K562 (cell line): ENCODE data around the gene ARHGEF12. TPM values are rescaled to one million over a fixed set of nuclear protein-coding genes. Genes with fewer than 3 reads are reported as not detected.

Experiments
- ATAC-seq: fragments of 200-7000 bp; cut with Tn5 transposase; 3 replicates; pipeline ENCODE4 v1.9.1; 2020; ENCODE audit warnings: moderate library complexity
- BruUV-seq: library from RNA; stranded (reverse); fragments of 400-500 nt; replicated peaks from 2 replicates; lab custom pipeline; 2021; lab: Mats Ljungman, UMichigan
- CTCF ChIA-PET: fragments of 300-600 bp; formaldehyde crosslinking; extraction: SDS; loops from one replicate; lab custom pipeline; 2021; ENCODE audit warnings: low intra/inter-chr PET ratio; lab: Yijun Ruan, JAX
- POLR2A ChIA-PET: fragments of 300-600, 350-650 bp; sonication (Branson Sonifier 250); formaldehyde crosslinking; extraction: SDS; loops from one replicate; lab custom pipeline; 2021; ENCODE audit warnings: antibody characterized with exemption, inconsistent platforms; lab: Yijun Ruan, JAX
- DNase-seq, 4 experiments: peaks; one replicate each; pipeline versions ENCODE4 v3.0.0 to v3.0.0-alpha.2; 2011 to 2018; ENCODE audit warnings: low spot score in 3 of 4, mixed read lengths in 3 of 4; ENCODE audit errors: extremely low read depth in 1 of 4
- FAIRE-seq: peaks from 2 replicates; lab custom pipeline; 2011; peaks lifted over from hg19 to GRCh38; lab: Jason Lieb, UNC
- H2AFZ ChIP-seq: 2 replicates; pipeline ENCODE4 v1.6.0; 2011; ENCODE audit warnings: low read depth, low read length, control low read depth, inconsistent platforms
- H3K27ac ChIP-seq: fragments of 200-600 bp; 3 replicates; pipeline ENCODE4 v1.8.0; 2011; ENCODE audit warnings: low read depth, mild to moderate bottlenecking, control low read depth, inconsistent platforms, low read length, moderate library complexity, mixed read lengths; ENCODE audit errors: extremely low read depth
- H3K27me3 ChIP-seq, 2 experiments: fragments of 300-600 bp in 1 of 2; 2 replicates in 1 of 2; 3 replicates in 1 of 2; pipeline versions ENCODE4 v1.6.0 to v1.8.0; 2011; ENCODE audit warnings: inconsistent platforms in 2 of 2, low read length in 2 of 2, mild to moderate bottlenecking in 1 of 2, mixed read lengths in 1 of 2, moderate library complexity in 1 of 2; ENCODE audit not compliant: control insufficient read depth in 2 of 2, insufficient read depth in 2 of 2
- H3K36me3 ChIP-seq: fragments of 300-600 bp; 3 replicates; pipeline ENCODE4 v1.8.0; 2011; ENCODE audit warnings: mild to moderate bottlenecking, low read length, inconsistent platforms; ENCODE audit not compliant: control insufficient read depth, insufficient read depth
- H3K4me1 ChIP-seq, 2 experiments: fragments of 200-600 bp in 1 of 2; replicated peaks in 1 of 2; 2 replicates in 1 of 2; 3 replicates in 1 of 2; pipeline versions ENCODE4 v1.5.1 to v1.8.0; 2011; ENCODE audit warnings: inconsistent platforms in 2 of 2, low read length in 2 of 2, mild to moderate bottlenecking in 1 of 2, mixed read lengths in 1 of 2, moderate library complexity in 1 of 2; ENCODE audit not compliant: control insufficient read depth in 2 of 2, insufficient read depth in 2 of 2
- H3K4me2 ChIP-seq: 2 replicates; pipeline ENCODE4 v1.6.1; 2011; ENCODE audit warnings: low read length, control low read depth, inconsistent platforms, mixed read lengths; ENCODE audit not compliant: insufficient read depth
- H3K4me3 ChIP-seq: fragments of 200-600 bp; sonication (generic), shearing (Covaris generic); 2 replicates; pipeline ENCODE4 v1.5.1; 2016; ENCODE audit warnings: control low read depth, inconsistent platforms
- H3K79me2 ChIP-seq: fragments of 200-600 bp; 3 replicates; pipeline ENCODE4 v1.8.0; 2011; ENCODE audit warnings: low read length, inconsistent platforms; ENCODE audit not compliant: control insufficient read depth, insufficient read depth
- H3K9ac ChIP-seq, 2 experiments: 2 replicates each; pipeline versions ENCODE4 v1.6.0 to v1.6.1; 2011; ENCODE audit warnings: low read depth in 2 of 2, low read length in 2 of 2, control low read depth in 1 of 2, inconsistent platforms in 1 of 2, mild to moderate bottlenecking in 1 of 2, mixed read lengths in 1 of 2; ENCODE audit not compliant: insufficient read depth in 1 of 2
- H3K9me1 ChIP-seq: one replicate; pipeline ENCODE4 v1.6.0; 2011; ENCODE audit warnings: inconsistent platforms, mild to moderate bottlenecking, low read length, moderate library complexity; ENCODE audit not compliant: control insufficient read depth, insufficient read depth
- H3K9me3 ChIP-seq: replicated peaks from 2 replicates; pipeline ENCODE4 v1.5.1; 2011; ENCODE audit warnings: low read depth, low read length, inconsistent platforms; ENCODE audit not compliant: control insufficient read depth, insufficient read depth
- H4K20me1 ChIP-seq: replicated peaks from 2 replicates; pipeline ENCODE4 v1.6.1; 2011; ENCODE audit warnings: low read length, inconsistent platforms, mixed read lengths; ENCODE audit not compliant: control insufficient read depth, insufficient read depth
- ARID3A ChIP-seq: IDR thresholded peaks from 2 replicates; pipeline ENCODE4 v1.6.1; 2012; ENCODE audit warnings: low read depth, low read length, improper control_type of control experiment, borderline replicate concordance
- EGR1 ChIP-seq: fragments of 450-650 bp; conservative IDR thresholded peaks from 2 replicates; pipeline ENCODE4 v1.6.1; 2017; ENCODE audit warnings: mild to moderate bottlenecking
- ELF2 ChIP-seq: fragments of 250-450 bp; sonication (Bioruptor Pico); IDR thresholded peaks from 2 replicates; pipeline ENCODE4 v1.5.0; 2021; ENCODE audit warnings: mild to moderate bottlenecking
- FUS ChIP-seq: fragments of 200-400 bp; formaldehyde crosslinking; optimal IDR thresholded peaks from 2 replicates; pipeline ENCODE3; 2017; ENCODE audit warnings: low read depth, low read length
- MTA2 ChIP-seq: fragments of 450-650 bp; IDR thresholded peaks from 2 replicates; pipeline ENCODE4 v1.6.1; 2016; ENCODE audit warnings: low read depth
- NCOA2 ChIP-seq, 2 experiments: fragments of 450-650 bp; IDR thresholded peaks; 2 replicates each; pipeline ENCODE4 v1.6.1; 2018; ENCODE audit warnings: mild to moderate bottlenecking in 2 of 2, moderate library complexity in 1 of 2; ENCODE audit not compliant: partially characterized antibody in 2 of 2
- NFIC ChIP-seq: fragments of 450-650 bp; IDR thresholded peaks from 2 replicates; pipeline ENCODE4 v1.6.1; 2017; ENCODE audit warnings: mild to moderate bottlenecking, inconsistent platforms
- PCBP2 ChIP-seq: fragments of 200-400 bp; formaldehyde crosslinking; IDR thresholded peaks from 2 replicates; pipeline ENCODE4 v1.6.1; 2018; ENCODE audit warnings: low read length, low read depth, mild to moderate bottlenecking, moderate library complexity; ENCODE audit not compliant: poor library complexity, severe bottlenecking
- SMAD2 ChIP-seq: fragments of 150-350 bp; IDR thresholded peaks from 2 replicates; pipeline ENCODE4 v1.6.1; 2014; ENCODE audit warnings: low read depth, mild to moderate bottlenecking, low read length
- SRSF3 ChIP-seq: fragments of 200-400 bp; formaldehyde crosslinking; IDR thresholded peaks from 2 replicates; pipeline ENCODE4 v1.6.1; 2016; ENCODE audit warnings: mild to moderate bottlenecking, low read length, moderate library complexity; ENCODE audit not compliant: insufficient read depth
- STAG1 ChIP-seq: sonication (generic); formaldehyde crosslinking; IDR thresholded peaks from 2 replicates; pipeline ENCODE4 v1.5.0; 2020; ENCODE audit warnings: missing genetic modification reagents, borderline replicate concordance
- YBX1 ChIP-seq: fragments of 450-650 bp; IDR thresholded peaks from 2 replicates; pipeline ENCODE4 v1.7.1; 2016; ENCODE audit warnings: mild to moderate bottlenecking
- ZNF232 ChIP-seq: sonication (generic); formaldehyde crosslinking; IDR thresholded peaks from 2 replicates; pipeline ENCODE4 v1.8.0; 2022; ENCODE audit warnings: mild to moderate bottlenecking, missing genetic modification reagents
- ZNF586 ChIP-seq: fragments of 450-650 bp; formaldehyde crosslinking; conservative IDR thresholded peaks from 2 replicates; pipeline ENCODE4 v1.4.0; 2020; ENCODE audit warnings: mild to moderate bottlenecking, moderate library complexity
- ZNF785 ChIP-seq: fragments of 250-450 bp; sonication (Bioruptor Pico); IDR thresholded peaks from 2 replicates; pipeline ENCODE4 v1.4.0; 2020; ENCODE audit warnings: mild to moderate bottlenecking
- WGBS: fragments of 100-300 bp; shearing (Covaris generic); methylation state at CpG from one replicate; pipeline ENCODE4 v1.1.6; 2016; ENCODE audit warnings: low coverage, mixed read lengths; ENCODE audit not compliant: insufficient coverage; ENCODE audit errors: missing lambda C conversion rate; 5-methylcytosine and 5-hydroxymethylcytosine counted together
- in situ Hi-C: fragments of 300-500 bp; cut with MboI; formaldehyde crosslinking; loops from 4 replicates; pipeline ENCODE4 v1.15.0; 2018; ENCODE audit warnings: inconsistent platforms, mixed read lengths
- intact Hi-C: fragments of 100-400 bp; cut with micrococcal nuclease; formaldehyde crosslinking; loops from 2 replicates; pipeline ENCODE4 v1.14.2; 2022
- polyA plus RNA-seq, 8 experiments: library from polyadenylated mRNA; depleted of rRNA in 4 of 8; stranded (reverse) in 5 of 8; unstranded in 3 of 8; fragments of >200 nt; fragmentation: Nextera tagmentation in 2 of 8; fragmentation: Illumina TruSeq in 1 of 8; extraction: Ambion mirVana in 2 of 8; extraction: Trizol in 1 of 8; gene quantifications; 2 replicates each; pipeline versions ENCODE4 v1.2.1 to v1.2.3, GENCODE V29; 2011 to 2014; ENCODE audit warnings: inconsistent platforms in 1 of 8, missing spikeins in 1 of 8
- total RNA-seq, 7 experiments: library from RNA; depleted of rRNA in 6 of 7; stranded (reverse); fragments of >200 nt in 6 of 7; fragmentation: Illumina TruSeq in 2 of 7; extraction: Trizol in 2 of 7; gene quantifications; 2 replicates each; pipeline versions ENCODE4 v1.2.1 to v1.2.3, GENCODE V29; 2011 to 2021; ENCODE audit warnings: low replicate concordance in 1 of 7
- TF ChIP-seq, protein P1 (sequence below): sonication (generic); formaldehyde crosslinking; IDR thresholded peaks from 2 replicates; pipeline ENCODE4 v1.8.1; 2023; ENCODE audit warnings: mild to moderate bottlenecking, missing genetic modification reagents

ARHGEF12 gene
- total and polyA plus RNA-seq, 9 of the 15 experiments (the other 6 are each of a cell fraction or from before 2014, with no cell fraction given): 3.5 to 51.7 (median 29.5) TPM

DNA sequence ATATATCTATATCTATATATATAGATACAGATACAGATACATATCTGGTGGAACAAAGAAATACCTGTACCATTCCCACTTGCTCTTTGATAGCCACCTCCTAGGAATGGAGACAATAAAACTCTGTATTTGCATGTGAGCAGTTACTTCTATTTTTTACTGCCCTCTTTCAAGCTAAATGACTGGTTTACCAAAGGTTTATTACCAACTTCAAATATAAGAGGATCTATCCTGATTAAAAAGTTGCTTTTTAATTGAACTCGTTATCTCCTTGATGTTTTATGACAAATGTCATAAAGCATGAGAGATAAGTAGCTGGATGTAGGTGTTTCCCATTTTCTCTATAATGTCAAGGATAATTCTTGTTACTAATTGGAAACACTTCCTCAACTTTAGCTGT is 153.6 kb downstream of the ARHGEF12 start:
- POLR2A ChIA-PET: interaction anchor here (0.5 kb wide), 1 partner anchor 241 kb away, joined by 3 read pairs; no protein-coding TSS in a partner anchor
- TF ChIP-seq STAG1 (no peak), NFIC (no peak), SMAD2 (no peak), NCOA2 (IDR thresholded peaks at IDR 0.05; ENCODE audit: partially characterized antibody in 2 of 2) (no peak), EGR1 (no peak), ZNF785 (CRISPR knock-in tag) (no peak)
- Histone ChIP-seq H2AFZ (no peak overlapping the region), H3K4me1 (peaks cover 0 to 5% of the 10 kb centered on the region in 2 experiments; a peak in 2 of 5 replicates), H3K79me2 (no peaks in the 10 kb centered on the region), H3K9ac (no peak overlapping the region), H3K36me3 (peaks cover 17% of the 10 kb centered on the region), H3K9me3 (no peaks in the 10 kb centered on the region), H3K9me1 (no peaks in the 10 kb centered on the region), H4K20me1 (no peaks in the 10 kb centered on the region), H3K27me3 (no peaks in the 10 kb centered on the region), H3K4me2 (no peak overlapping the region), H3K4me3 (no peak overlapping the region), H3K27ac (no peak overlapping the region)
- WGBS: 72% methylated on average over 1 of the region's 1 CpG
- no TSS peak for BruUV-seq
- intact Hi-C loops (no loop called here), in situ Hi-C loops (no loop called here)
- CTCF ChIA-PET: no interaction called here
- FAIRE-seq (no peak), DNase-seq (no peak), ATAC-seq (no peak)

DNA sequence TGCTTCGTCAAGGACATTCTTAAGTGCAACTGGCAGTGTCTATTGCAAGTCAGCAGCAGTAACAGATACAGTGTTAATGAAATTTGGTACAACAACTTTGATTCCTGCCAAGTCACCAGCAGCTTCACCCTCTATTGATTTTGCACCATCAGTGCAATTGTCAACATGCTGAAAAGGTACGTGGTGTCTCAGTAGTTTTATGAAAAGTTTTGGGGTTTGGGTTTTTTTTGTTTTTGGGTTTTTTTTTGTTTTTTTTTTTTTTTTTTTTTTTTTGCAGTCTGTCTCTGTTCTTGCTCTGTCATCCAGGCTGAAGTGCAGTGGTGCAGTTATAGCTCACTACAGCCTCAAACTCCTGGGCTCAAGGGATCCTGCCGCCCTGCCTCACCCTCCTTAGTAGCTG is 156.3 kb downstream of the ARHGEF12 start:
- intact Hi-C loops (no loop called here), in situ Hi-C loops (no loop called here)
- ChIA-PET CTCF (no interaction called here), POLR2A (no interaction called here)
- Histone ChIP-seq H3K36me3 (no peaks in the 10 kb centered on the region; the same call in 2 of the 3 replicates), H3K4me1 (peaks cover 0 to 8% of the 10 kb centered on the region in 2 experiments; a peak in 2 of 5 replicates), H3K27me3 (no peaks in the 10 kb centered on the region; a peak in 1 of 5 replicates), H2AFZ (no peak overlapping the region), H3K9me1 (no peaks in the 10 kb centered on the region), H3K9ac (no peak overlapping the region), H3K9me3 (no peaks in the 10 kb centered on the region), H4K20me1 (no peaks in the 10 kb centered on the region), H3K4me2 (no peak overlapping the region), H3K27ac (no peak overlapping the region), H3K79me2 (no peaks in the 10 kb centered on the region), H3K4me3 (no peak overlapping the region)
- FAIRE-seq (no peak), ATAC-seq (no peak), DNase-seq (no peak)
- no TSS peak for BruUV-seq
- TF ChIP-seq, protein P1, sequence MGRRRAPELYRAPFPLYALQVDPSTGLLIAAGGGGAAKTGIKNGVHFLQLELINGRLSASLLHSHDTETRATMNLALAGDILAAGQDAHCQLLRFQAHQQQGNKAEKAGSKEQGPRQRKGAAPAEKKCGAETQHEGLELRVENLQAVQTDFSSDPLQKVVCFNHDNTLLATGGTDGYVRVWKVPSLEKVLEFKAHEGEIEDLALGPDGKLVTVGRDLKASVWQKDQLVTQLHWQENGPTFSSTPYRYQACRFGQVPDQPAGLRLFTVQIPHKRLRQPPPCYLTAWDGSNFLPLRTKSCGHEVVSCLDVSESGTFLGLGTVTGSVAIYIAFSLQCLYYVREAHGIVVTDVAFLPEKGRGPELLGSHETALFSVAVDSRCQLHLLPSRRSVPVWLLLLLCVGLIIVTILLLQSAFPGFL (CRISPR knock-in tag): no peak
- TF ChIP-seq SRSF3 (no peak), PCBP2 (no peak), MTA2 (no peak), FUS (no peak), ARID3A (no peak), ELF2 (CRISPR knock-in tag) (no peak), YBX1 (no peak), ZNF232 (CRISPR knock-in tag) (no peak), ZNF586 (CRISPR knock-in tag) (no peak)
- WGBS: 68% methylated on average over 3 of the region's 3 CpGs
